ENCODE results near the gene MTARC2. TPM values are rescaled to one million over a fixed set of nuclear protein-coding genes. Genes with fewer than 3 reads are reported as not detected.
A peak's percentile ranks its signal among the peaks of the same experiment; 100 is the strongest.

The MTARC2 gene
- total RNA-seq, 1 experiment from 2014 or later, result 16.5 TPM

DNA sequence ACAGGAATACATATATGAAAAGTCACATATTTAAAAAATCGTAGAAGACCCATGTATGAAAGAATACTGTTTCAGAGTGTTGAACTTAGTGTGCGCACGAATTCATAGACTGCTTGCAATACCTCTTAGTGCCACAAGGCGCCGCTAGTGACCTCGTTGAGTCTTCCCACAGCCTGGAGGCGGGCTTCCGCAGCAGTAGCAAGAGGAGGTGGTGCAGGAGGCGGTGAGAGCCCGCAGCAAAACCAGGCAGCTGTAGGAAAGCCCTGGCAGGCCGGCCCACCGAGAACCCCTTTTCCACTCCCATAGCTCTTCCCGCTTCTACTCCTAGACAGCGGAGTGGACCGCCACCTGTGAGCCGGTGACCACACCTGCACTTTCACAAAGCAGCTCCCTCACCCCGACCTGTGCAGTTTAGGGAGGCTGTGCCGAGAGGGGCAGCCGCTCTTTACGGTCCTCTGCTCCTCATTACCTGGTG, 62.1 kb downstream of the MTARC2 start:
- Mint-ChIP-seq H3K9me3 (ENCODE audit: unreplicated experiment) (no peaks in the 10 kb centered on the region), H3K27ac (ENCODE audit: unreplicated experiment) (no peak overlapping the region), H3K36me3 (ENCODE audit: insufficient read depth, unreplicated experiment) (peaks cover 33% of the 10 kb centered on the region), H3K4me3 (ENCODE audit: unreplicated experiment) (no peak overlapping the region), H3K4me1 (ENCODE audit: low read depth, unreplicated experiment) (no peaks in the 10 kb centered on the region), H3K27me3 (ENCODE audit: insufficient read depth, unreplicated experiment) (no peaks in the 10 kb centered on the region)
- Histone ChIP-seq H3K4me3 (ENCODE audit: low read depth, low read length) (no peak overlapping the region), H3K36me3 (ENCODE audit: control insufficient read depth, insufficient read depth, low read length) (peaks cover 7% of the 10 kb centered on the region), H3K27me3 (replicated peaks; ENCODE audit: control insufficient read depth, insufficient read depth, low read length) (no peaks in the 10 kb centered on the region), H3K4me1 (no peaks in the 10 kb centered on the region), H3K9me3 (no peaks in the 10 kb centered on the region)
- intact Hi-C loops (cut with micrococcal nuclease; ENCODE audit: unreplicated experiment), result loop anchor here (5.0 kb wide), 1 partner anchor 392 kb away; no protein-coding TSS in a partner anchor
- ChIA-PET POLR2A (no interaction called here), CTCF (interaction anchor here (0.6 to 1.3 kb wide), 2 partner anchors 39 to 514 kb away, joined by 3 to 9 read pairs; no protein-coding TSS in a partner anchor)
- peak; percentile 59 to 67 for DNase-seq
- no TSS peak for BruUV-seq (replicated peaks)
- TF ChIP-seq, protein P1, sequence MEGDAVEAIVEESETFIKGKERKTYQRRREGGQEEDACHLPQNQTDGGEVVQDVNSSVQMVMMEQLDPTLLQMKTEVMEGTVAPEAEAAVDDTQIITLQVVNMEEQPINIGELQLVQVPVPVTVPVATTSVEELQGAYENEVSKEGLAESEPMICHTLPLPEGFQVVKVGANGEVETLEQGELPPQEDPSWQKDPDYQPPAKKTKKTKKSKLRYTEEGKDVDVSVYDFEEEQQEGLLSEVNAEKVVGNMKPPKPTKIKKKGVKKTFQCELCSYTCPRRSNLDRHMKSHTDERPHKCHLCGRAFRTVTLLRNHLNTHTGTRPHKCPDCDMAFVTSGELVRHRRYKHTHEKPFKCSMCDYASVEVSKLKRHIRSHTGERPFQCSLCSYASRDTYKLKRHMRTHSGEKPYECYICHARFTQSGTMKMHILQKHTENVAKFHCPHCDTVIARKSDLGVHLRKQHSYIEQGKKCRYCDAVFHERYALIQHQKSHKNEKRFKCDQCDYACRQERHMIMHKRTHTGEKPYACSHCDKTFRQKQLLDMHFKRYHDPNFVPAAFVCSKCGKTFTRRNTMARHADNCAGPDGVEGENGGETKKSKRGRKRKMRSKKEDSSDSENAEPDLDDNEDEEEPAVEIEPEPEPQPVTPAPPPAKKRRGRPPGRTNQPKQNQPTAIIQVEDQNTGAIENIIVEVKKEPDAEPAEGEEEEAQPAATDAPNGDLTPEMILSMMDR (IDR thresholded peaks at IDR 0.05; ENCODE audit: insufficient read depth in 1 of 2, low read depth in 1 of 2, low read length in 1 of 2, severe bottlenecking in 1 of 2, unreplicated experiment in 1 of 2), result peak; percentile 67 to 85

DNA sequence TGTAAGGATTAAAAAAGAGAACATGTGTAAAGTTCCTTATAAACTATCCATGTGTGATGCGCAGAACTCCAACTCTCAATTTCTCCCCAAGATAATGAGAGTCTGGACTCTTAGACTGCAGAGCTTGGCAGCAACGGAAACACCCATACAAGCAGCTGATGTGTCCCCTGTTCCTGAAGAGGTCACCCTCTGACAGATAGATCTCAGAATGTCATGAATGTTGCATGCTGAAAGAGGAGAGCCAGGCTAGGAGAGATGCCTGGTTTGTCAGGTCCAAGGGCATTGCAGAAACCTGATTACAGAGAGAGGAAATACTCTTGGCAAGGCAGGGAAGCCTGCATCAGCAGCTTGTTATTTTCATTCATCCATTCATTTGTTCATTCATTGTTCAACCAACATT, 62.8 kb downstream of the MTARC2 start:
- POLR2A ChIA-PET, result no interaction called here

GRCh38 chr1:220811695-220812094, 63.6 kb downstream of the MTARC2 start:
- DNase-seq, result no peak
- H3K27me3 ChIP-seq (replicated peaks; ENCODE audit: control insufficient read depth, insufficient read depth, low read length), result no peaks in the 10 kb centered on the region
- H3K9me3 ChIP-seq, result no peaks in the 10 kb centered on the region
- TF ChIP-seq, protein P1 (IDR thresholded peaks at IDR 0.05; ENCODE audit: insufficient read depth in 1 of 2, low read depth in 1 of 2, low read length in 1 of 2, severe bottlenecking in 1 of 2, unreplicated experiment in 1 of 2), result no peak
- H3K9me3 Mint-ChIP-seq (ENCODE audit: unreplicated experiment), result no peaks in the 10 kb centered on the region
- no TSS peak for BruUV-seq (replicated peaks)
- ChIA-PET CTCF (no interaction called here), POLR2A (no interaction called here)
- intact Hi-C loops (cut with micrococcal nuclease; ENCODE audit: unreplicated experiment), result loop anchor here (5.0 kb wide), 1 partner anchor 391 kb away; no protein-coding TSS in a partner anchor
- H3K4me1 Mint-ChIP-seq (ENCODE audit: low read depth, unreplicated experiment), result no peaks in the 10 kb centered on the region
- no peak overlapping the region for H3K4me3 ChIP-seq (ENCODE audit: low read depth, low read length)
- peaks cover 27% of the 10 kb centered on the region for H3K36me3 Mint-ChIP-seq (ENCODE audit: insufficient read depth, unreplicated experiment)
- no peaks in the 10 kb centered on the region for H3K27me3 Mint-ChIP-seq (ENCODE audit: insufficient read depth, unreplicated experiment)
- no peak overlapping the region for H3K4me3 Mint-ChIP-seq (ENCODE audit: unreplicated experiment)
- H3K36me3 ChIP-seq (ENCODE audit: control insufficient read depth, insufficient read depth, low read length), result peaks cover 3% of the 10 kb centered on the region
- H3K27ac Mint-ChIP-seq (ENCODE audit: unreplicated experiment), result no peak overlapping the region
- H3K4me1 ChIP-seq, result no peaks in the 10 kb centered on the region

More for the DNA sequence above, 62.8 kb downstream of the MTARC2 start:
- Mint-ChIP-seq H3K27ac (ENCODE audit: unreplicated experiment) (no peak overlapping the region), H3K4me1 (ENCODE audit: low read depth, unreplicated experiment) (no peaks in the 10 kb centered on the region), H3K36me3 (ENCODE audit: insufficient read depth, unreplicated experiment) (peaks cover 33% of the 10 kb centered on the region), H3K4me3 (ENCODE audit: unreplicated experiment) (no peak overlapping the region), H3K27me3 (ENCODE audit: insufficient read depth, unreplicated experiment) (no peaks in the 10 kb centered on the region), H3K9me3 (ENCODE audit: unreplicated experiment) (no peaks in the 10 kb centered on the region)
- Histone ChIP-seq H3K4me1 (no peaks in the 10 kb centered on the region), H3K36me3 (ENCODE audit: control insufficient read depth, insufficient read depth, low read length) (peaks cover 7% of the 10 kb centered on the region), H3K27me3 (replicated peaks; ENCODE audit: control insufficient read depth, insufficient read depth, low read length) (no peaks in the 10 kb centered on the region), H3K9me3 (no peaks in the 10 kb centered on the region), H3K4me3 (ENCODE audit: low read depth, low read length) (no peak overlapping the region)
- BruUV-seq (replicated peaks), result no TSS peak
- TF ChIP-seq, protein P1 (IDR thresholded peaks at IDR 0.05; ENCODE audit: insufficient read depth in 1 of 2, low read depth in 1 of 2, low read length in 1 of 2, severe bottlenecking in 1 of 2, unreplicated experiment in 1 of 2), result no peak
- CTCF ChIA-PET, result no interaction called here
- intact Hi-C loops (cut with micrococcal nuclease; ENCODE audit: unreplicated experiment), result loop anchor here (5.0 kb wide), 1 partner anchor 391 kb away; no protein-coding TSS in a partner anchor
- DNase-seq, result no peak

Measured in Caco-2 (cell line).